ENCODE measurements around the gene NEDD4.
"Not testable (repeated sequence)": the region's sequence is repeated elsewhere in the genome, so short reads cannot be mapped to it uniquely, and the experiment has no call there.

NEDD4 gene

GRCh38 chr15:56004281-56004680 is 10.9 kb upstream of the NEDD4 start:
- not testable (repeated sequence) for DNase-seq (ENCODE audit: low spot score)

GRCh38 chr15:56003777-56004176 is 10.4 kb upstream of the NEDD4 start:
- not testable (repeated sequence) for DNase-seq (ENCODE audit: low spot score)

DNA sequence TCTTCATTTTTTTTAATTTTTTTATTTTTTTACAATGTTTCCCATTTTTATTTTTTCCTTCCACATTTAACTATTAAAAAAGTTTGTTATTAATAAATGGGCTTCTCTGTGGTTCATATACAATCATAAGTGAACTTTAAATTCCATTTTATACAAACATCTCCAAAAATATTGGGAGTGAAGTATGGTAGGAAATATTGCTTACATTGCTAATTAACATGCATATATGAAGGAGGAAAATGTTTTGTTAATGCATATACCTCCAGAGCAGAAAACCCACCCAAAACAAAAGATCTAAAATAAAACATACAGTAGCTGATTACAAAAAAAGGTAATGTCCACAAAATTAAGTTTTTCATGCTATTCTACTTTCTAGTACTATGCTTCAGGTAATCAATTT is 9.9 kb upstream of the NEDD4 start:
- DNase-seq (ENCODE audit: low spot score), result not testable (repeated sequence)

DNA sequence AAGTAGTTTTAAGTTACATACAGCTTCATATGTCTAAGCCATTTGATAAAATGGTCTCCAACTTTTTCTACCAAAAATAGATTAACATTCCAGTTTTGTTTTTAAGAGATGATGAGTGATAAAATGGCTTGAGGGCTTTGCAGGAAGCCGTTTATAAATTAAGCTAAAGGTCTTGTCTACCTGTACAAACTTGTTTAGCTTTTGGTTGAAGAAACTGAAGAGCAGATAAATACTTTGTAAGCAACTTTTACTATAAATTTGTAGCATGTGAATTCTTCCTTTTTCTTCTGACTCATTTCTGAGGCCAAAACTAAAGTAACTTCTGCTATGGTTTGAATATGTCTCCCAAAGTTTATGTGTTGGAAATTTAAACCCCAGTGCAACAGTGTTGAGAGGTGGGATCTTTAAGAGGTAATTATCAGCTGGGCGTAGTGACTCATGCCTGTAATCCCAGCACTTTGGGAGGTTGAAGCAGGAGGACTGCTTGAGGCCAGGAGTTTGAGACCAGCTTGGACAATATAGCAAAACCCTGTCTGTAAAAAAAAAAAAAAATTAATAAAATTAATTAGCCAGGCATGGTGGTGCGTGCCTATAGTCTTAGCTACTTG is 8.2 kb upstream of the NEDD4 start:
- no peak for DNase-seq (ENCODE audit: low spot score)

DNA sequence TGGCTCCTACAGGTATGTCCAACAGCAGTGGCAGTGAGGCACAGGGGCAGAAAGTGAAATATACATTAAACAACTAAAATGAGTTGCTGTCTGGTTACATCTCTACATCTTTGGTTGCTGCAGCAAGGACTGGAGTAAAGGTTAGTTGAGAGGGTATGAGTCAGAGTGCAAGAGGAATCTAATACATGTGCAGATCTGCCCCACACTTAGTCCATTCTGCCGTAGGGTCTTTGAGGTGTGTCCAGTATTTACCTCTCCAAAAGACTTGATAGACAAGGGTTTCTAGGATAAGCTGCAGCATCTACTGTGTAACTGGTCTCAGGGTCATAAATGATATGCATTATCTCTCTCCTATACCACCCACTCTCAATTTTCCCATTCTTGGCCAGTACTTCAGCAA is 6.2 kb upstream of the NEDD4 start:
- DNase-seq (ENCODE audit: low spot score), result no peak

DNA sequence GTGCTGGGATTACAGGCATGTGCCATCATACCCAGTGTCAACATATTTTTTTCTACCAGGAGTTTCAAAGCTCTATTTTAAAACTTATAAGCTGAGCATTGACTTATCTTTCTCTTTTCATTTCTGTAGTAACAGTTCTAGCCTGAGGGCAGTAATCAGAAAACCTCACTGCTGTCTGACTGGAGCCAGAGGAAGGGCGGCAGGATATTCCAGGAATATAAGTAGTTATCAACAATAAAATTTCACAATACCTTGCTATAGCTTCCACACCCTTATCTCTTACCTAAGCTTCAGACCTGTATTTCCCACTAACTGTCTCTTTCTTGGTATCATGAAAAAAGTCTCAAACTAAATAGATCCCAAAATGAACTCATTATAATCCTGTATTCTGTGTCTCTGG is 5.1 kb upstream of the NEDD4 start:
- DNase-seq (ENCODE audit: low spot score), result no peak

- DNase-seq (ENCODE audit: low spot score), result no peak
Observed at GRCh38 chr15:55993804-55994560, 570 bp upstream of the NEDD4 start.

DNA sequence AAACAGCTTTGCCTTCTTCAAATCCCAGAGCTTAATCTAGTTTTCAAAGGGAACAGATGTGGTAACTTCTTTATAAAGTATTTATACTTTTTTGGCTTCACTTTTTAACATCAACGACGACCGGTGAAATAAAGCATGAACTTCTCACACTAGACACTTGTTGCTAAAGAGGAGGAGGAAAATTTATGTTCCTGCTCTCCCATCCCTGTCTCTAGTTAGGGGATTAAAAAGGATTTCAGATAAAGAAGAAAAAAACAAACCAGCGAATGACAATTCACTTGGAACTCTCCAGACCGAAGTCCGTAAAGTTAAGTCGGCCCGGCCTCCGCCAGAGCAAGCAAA is 672 bp downstream of the NEDD4 start:
- DNase-seq (ENCODE audit: low spot score), result no peak

DNA sequence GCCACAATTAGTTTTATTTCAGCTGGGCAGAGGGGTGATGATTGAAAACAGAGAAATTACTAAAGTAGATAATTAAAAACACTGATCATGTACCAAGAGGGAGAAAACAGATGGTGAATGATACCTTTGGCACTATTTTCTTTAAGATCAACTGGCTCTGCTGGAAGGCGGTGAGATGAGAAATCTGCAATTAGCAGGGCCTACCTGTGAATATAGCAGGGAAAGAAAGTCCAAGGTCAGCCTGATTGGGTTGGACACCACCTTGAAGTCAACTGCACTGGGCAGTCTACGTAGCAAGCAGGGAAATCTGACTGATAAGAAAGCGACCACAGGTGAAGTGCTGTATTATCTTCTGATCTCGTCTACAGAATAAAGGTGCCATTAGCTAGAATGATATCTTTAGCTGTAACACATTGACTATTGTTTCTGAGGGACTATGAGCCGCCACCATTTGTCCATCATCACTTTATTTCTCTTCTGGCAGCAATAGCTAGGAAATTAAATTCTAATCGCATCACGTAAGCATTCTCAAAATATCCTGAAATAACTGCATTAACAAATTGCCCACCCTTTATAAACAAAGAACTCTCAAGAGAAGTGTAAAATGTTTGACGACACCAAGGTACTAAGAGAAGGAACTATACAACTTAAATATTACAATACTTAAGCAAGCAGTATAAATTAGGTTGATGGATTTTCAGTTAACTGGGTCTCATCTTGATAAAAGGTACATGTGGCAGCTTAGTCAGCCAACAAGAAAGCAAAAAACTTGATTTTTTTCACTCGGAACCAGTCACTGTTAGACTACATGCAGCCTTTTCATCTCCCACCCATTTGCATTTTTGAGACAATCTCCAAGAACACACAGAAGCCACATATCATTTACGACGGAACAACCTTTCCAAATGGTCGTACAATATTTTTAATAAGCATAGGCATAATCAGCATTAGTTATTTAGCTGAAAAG is 1.3 kb downstream of the NEDD4 start:
- no peak for DNase-seq (ENCODE audit: low spot score)

GRCh38 chr15:55990998-55991397 is 2.4 kb downstream of the NEDD4 start:
- DNase-seq (ENCODE audit: low spot score), result no peak

DNA sequence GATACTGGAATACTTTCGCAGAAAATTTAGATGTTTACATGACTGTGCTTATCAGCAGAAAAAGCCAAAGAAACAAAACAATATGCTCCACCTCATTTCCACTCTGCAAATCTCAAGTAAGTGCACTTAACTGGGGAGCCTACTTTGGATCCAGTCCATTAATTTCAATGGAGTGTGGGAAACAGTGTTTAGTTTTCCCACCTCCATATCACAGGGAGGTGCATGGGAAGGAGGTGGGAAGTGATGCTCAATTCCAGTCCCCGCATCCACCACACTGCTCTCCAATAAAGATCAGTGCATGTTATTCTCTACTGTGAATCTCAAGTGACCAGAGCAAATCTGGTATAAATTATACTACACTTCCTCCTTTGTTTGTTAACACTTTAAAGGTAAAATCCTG is 2.9 kb downstream of the NEDD4 start:
- DNase-seq (ENCODE audit: low spot score), result no peak

GRCh38 chr15:55989383-55989782 is 4.0 kb downstream of the NEDD4 start:
- no peak for DNase-seq (ENCODE audit: low spot score)

DNA sequence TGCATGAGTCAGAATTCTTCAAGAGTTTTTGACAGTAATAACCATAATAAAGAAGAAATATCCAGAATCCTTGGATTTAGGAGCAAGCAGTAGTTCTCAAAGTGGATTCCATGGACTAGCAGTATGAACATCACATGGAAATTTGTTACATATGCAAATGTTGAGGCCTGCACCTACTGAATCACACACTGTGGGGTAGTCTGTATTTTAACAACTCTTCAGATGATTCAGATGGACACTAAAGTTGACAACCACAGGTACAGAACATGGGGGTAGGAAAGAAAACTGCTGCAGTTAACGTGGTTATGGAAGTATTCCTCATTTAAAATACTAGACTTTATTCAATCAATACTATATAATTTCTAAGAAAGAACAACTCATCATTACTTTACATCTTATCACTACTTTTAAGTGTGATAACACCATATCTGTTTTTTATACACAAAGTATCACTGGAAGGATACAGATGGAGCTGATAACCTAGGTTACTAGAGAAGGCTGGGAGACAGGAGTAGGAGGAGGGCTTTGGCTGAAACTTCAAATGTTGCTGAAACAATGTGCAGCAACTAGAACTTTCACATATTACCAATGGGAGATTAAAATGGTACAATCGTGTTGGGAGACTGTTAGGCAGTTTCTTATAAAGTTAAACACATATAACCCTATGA is 11.7 kb downstream of the NEDD4 start:
- DNase-seq (ENCODE audit: low spot score), result no peak

DNA sequence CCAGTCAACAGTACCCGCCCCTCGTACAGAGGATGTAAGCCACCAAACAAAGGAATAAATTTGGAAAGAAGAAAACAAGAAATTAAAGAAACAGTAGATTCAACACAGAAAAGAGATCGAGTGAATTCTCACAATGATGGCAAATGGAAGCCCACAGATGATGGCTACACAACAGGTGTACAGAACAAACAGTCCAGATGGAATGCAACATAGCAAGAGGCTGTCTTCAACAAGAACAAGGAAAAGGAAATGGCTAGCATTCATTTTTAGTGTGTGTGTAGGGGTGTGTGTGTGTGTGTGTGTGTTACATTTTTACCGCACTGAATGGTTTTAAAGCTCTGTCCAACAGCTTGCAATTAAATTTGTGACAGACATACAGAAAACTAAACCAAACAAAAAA is 12.9 kb downstream of the NEDD4 start:
- DNase-seq (ENCODE audit: low spot score), result no peak

- DNase-seq (ENCODE audit: low spot score), result no peak
Observed at GRCh38 chr15:55977231-55977630, 16.2 kb downstream of the NEDD4 start.

GRCh38 chr15:55970286-55970685 is 23.1 kb downstream of the NEDD4 start:
- DNase-seq (ENCODE audit: low spot score), result no peak

DNA sequence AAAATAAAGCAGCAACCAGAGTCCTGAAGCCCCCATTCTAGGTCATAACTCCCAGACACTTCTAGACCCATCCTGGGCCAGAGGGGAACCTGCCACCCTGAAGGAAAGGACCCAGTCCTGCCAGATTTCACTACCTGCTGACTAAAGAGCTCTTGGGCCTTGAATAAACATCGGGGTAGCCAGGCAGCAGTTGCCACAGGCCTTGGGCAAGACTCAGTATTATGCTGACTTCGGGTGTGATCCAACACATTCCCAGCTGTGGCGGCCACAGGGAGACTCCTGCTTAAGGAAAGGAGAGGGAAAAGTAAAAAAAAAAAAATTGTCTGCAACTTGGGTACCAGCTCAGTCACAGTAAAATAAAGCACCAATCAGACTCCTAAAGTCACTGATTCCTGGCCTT is 23.8 kb downstream of the NEDD4 start:
- DNase-seq (ENCODE audit: low spot score), result no peak

- no peak for DNase-seq (ENCODE audit: low spot score)
Observed at GRCh38 chr15:55968923-55969322, 24.5 kb downstream of the NEDD4 start.

- DNase-seq (ENCODE audit: low spot score), result no peak
Observed at GRCh38 chr15:55965091-55965490, 28.3 kb downstream of the NEDD4 start.

DNA sequence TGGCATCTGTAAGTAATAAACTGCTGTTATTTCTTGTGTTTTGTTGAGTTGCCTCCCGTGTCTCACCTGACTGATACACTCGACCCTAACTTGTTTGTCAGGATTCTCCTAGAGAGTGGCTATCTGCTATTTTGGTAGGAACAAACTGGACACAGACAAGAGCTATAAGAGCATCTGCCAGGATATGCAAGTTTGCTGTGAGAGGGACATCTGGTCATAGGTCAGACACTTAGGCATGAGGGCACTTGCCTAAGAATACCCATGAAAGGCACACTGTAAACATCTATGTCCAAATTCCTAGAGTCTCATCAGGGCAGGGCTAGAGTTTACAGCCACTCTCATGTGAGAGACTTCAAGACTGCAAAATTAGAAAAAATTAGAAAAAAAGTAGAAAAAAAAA is 32.5 kb downstream of the NEDD4 start:
- no peak for DNase-seq (ENCODE audit: low spot score)

DNA sequence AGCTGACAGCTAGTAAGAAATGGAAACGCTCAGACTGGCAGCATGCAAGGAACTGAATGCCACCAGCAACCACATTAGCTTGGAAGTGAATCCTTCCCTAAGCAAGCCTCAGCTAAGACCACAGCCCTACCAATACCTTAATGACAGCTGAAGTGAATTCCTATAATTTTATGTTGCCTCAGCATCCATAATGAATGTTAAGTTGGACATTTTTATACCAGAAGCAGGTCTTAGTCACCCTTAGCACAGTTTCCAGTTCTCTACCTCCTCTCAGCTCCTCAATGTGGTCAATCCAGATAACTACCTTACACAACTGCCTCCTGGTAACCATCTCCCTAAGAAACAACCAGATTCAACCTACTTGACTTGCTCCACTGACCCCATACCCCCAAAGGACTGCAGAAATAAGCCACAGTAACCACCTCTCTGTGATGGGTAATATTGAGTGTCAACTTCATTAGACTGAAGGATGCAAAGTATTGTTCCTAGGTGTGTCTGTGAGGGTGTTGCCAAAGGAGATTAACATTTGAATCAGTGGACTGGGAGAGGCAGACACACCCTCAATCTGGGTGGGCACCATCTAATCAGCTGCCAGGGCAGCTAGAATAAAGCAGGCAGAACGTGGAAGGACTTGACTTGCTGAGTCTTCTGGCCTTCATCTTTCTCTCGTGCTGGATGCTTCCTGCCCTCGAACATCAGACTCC is 33.5 kb downstream of the NEDD4 start:
- no peak for DNase-seq (ENCODE audit: low spot score)

GRCh38 chr15:55958349-55958748 is 35.1 kb downstream of the NEDD4 start:
- no peak for DNase-seq (ENCODE audit: low spot score)
